ENCODE data around the gene ACCSL.
A peak's percentile ranks its signal among the peaks of the same experiment; 100 is the strongest.

Gene ACCSL

DNA sequence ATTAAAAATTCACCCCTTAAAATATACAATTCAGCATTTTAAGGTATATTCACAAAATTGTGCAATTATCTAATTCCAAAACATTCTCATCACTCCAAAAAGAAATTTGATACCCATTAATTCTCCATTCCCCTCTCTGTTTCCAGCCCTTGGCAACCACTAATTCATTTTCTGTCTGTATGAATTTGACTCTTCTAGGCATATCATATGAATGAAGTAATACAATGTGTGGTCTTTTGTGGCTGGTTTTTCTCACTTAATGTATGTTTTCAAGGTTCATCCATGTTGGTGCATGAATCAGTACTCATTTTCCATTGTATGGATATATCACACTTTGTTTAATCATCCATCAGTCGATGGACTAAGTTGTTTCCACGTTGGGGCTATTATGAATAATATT is 29.0 kb upstream of the ACCSL start:
- no peak for DNase-seq

DNA sequence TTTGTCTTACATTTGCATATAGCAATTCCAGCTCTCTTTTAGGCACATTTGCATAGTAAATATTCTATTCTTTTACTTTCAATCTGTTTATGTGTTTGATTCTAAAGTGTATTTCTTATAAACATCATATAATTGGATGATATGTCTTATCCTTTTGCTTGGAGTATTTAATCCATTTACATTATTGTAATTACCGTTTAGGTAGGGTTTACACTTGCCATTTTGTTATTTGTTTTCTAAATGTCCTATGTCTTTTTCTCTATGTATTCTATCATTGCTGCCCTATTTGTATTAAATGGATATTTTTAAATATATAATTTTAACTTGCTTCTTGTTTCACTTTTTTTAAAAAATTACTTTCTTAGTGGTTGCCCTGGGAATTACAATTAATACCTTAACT is 22.8 kb upstream of the ACCSL start:
- no peak for DNase-seq

DNA sequence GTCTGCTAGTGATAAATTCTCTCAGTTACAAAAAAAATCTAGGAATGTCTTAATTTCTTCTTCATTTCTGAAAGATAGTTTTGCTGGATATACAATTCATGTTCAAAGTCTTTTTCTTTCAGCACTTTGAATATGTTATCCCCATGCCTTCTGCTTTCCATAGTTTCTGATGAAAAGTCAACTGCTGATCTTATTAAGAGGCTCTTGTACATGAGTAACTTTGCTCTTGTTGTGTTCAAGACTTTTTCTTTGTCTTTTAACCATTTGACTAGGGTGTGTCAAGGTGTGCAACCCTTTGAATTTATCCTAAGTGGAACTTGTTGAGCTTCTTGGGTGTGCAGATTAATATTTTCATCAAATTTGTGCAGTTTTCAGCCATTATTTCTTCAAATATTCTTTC is 22.1 kb upstream of the ACCSL start:
- DNase-seq: no peak

DNA sequence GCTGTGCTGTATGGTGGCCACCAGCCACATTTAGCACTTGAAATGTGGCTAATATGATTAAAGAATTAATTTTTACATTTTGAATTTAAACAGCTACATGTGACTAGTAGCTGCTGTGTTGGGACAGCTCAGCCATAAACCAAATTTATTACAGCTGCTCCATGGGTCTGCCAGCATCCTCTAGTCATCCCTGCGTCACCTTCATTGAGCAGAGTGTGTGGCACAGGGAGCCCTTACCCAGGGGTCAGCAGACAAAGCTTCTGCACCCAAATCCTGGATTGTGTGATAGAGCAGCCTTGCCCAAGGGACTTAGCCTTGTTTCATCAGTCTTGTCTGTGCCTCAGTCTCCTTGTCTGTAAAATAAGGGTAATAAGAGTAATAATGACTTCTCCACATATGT is 19.4 kb upstream of the ACCSL start:
- no peak for DNase-seq

DNA sequence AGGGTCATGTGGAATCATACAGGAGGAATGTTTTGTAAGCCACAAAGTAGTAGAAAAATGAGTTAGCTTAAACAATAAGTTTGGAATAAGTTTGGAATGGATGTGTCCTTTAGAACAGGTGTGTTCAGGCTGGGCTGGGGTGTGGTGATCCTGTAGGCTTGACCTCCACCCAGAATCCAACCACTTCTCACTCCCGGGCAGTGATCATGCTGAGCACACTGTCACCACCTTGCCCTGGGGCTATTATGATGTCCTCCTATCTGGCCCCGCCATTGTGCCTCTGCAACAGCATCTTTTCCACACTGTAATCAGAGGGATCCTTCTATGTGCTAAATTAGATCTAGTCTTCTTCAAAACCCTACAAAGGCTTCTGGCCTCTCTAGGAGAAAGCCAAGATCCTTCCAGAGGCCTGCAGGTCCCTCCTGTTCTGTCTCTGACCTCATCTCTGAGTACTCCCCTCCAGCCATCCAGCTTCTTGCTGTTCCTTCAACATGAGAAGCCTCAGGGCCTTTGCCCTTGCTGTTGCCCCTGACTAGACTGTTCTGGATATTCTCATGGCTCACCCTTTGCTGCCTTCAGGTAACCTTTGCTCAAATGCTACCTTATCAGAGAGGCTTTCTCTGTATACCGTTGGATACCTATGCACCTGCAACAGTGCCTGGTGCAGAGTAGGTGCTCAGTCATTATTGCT is 18.8 kb upstream of the ACCSL start:
- no peak for DNase-seq

DNA sequence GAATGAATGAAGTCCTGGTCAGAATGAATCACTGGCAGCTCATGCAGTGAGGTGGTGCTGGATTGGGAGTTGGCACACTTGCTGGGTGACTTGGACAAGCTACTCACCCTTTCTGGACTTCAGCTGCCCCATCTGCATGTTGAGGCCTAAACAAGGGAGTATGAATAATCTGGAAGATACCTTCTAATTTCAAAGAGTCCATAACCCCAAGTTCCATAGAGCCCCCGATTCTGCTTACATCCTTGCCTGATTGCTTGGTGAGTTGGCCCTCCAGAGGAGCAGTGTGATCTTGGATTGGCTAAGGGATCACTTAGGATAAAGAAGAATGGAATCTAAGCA is 18.3 kb upstream of the ACCSL start:
- no peak for DNase-seq

DNA sequence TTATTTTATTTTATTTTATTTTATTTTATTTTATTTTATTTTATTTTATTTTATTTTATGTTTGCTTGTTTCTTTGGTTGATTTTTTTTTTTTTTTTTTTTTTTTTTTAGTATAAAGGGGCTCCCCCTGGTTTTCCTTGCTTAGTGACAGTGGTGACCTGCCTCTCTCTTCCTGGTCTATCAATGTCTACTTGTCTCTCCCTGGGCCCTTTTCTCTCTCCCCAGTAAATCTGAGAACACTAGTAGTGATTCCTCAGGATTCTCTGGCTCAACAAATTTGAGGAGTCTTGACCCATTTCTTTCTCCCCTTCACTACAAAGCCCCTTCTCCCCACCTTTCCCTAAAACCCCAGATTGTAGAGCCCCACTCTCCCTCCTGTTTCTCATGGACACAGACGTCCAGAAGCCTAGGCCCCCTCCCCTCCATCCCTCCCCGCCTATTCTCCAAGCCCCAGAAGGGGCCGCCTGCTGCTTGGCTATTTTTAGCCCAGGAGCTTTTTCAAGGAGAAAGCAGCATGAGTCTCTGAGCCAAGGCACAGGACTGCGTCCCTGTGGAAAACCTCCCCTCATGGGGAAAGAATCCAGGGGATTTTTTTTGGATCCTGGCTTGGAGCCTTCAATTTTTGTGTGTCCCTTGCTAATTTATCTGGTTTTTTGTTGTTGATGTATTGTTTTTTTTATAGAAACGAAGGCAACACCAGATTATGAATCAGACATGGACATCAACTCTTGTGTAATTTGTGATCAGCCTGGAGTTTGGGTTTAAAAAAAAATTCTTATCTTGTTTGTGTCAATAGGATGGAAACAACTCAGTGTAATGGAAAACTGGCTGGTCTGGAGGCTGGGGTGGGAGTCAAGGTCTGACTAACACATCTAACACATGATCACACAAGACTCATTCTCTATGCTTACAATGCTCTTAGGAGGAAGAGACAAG is 17.5 kb upstream of the ACCSL start:
- DNase-seq: no peak

DNA sequence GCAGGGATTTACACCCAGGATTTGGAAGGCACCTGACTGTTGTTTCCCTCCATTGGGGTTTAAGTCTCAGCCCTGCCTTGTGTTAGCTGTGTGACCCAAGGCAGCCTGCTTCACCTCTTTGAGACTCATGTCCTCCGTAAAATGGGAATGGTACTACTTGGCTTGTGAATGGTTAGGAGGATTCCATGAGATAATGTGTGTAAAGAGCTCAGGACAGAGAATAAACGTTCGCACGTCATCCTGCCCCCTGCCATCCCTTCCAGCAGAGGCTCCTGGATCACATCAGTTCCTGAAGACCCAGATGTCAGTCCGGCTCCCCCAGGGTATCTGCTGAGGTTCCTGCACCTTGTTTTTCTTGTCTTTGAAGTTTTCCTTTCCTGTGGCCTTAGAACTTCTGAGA is 16.8 kb upstream of the ACCSL start:
- no peak for DNase-seq

DNA sequence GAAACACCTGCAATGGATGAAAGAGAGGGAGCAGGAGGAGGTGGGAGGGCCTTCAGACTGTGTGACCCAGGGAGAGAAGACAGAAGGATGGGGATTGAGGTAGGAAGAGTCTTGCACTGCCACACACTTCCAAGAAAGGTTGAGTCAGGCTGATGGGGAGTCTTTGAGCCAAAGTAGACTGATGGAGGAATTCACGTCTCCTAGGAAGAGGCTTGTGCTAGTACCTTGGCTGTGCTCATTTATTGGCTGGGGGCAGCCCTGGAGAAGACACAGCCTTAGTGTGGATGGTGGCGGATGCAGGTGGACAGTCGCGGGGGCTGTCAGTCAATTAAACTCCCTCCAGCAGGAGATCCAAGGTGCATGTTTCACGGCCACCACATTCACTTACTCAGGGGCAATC is 16.2 kb upstream of the ACCSL start:
- no peak for DNase-seq

DNA sequence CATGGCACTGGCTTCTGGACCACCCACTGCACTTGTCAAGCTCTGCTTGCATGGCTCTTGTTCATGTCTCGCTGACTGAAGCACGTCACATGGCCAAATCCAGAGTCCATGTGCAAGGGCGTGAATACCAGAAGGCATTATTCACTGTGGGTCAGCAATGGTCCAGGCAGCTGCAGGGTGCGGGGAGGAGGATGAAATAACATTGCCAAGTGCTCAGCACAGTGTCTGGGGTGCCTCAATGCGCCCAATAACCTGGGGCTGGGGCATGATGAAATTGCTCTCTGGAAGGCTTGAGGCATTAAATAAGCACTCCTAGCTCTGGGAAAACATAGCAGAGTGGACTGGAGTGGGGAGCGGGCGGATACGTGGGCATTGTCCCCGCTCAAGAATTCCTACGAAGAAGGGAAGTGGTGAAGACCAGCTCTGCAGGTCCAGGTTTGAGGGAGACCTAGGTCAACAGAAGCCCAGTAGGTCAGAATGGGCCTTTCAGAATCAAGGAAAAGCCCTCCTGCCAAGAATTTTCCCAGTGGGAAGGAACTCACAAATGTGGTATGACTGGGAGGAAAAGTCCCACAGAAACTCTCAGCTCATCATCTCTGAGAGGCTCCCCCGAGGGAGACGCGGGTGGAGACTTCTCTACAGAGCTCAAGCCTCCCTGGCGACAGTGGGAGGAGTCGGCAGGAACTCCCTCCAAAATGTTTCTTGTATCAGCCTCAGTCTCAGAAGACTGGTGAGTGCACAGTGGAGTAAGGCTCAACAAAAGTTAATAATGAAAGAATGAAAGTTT is 15.3 kb upstream of the ACCSL start:
- no peak for DNase-seq

DNA sequence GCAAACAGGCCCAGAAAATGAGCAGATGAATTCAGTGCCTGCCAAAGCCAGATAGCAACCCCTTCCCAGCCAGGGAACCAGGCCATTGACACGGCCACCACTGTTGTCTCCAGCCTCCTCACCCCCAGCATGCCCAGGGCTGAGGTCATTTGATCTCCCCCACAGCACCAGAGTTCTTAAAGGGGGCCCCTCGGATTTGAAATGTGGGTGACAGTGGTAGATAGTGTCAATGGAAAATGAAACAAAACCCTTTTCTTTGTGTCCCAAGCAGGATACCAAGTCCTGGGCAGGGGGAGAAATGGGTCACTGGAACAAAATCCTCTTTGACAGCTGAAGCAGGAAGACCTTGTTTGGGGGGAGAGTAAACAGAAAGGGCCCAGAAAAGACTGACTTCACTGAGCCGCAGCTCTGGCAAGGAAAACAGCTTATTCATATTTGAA is 14.3 kb upstream of the ACCSL start:
- DNase-seq: no peak

DNA sequence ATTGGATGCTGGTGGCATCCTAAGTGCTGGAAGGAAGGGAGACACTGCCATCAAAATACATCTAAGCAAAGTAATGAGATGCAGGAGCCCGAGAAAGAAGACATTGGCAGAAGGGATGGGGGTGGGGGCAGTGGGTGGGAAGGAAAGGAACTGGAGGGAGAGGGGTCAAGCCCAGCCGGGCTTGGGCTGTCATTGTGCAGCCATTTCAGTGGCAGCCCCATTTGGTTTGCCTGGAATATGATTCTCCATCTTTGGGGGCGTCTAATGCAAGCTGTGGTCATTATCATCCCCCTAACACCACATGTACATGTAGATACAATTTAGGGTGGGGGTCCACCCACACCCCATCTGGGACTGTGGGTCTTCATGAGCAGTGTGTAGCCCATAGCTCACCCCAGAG is 13.9 kb upstream of the ACCSL start:
- no peak for DNase-seq

DNA sequence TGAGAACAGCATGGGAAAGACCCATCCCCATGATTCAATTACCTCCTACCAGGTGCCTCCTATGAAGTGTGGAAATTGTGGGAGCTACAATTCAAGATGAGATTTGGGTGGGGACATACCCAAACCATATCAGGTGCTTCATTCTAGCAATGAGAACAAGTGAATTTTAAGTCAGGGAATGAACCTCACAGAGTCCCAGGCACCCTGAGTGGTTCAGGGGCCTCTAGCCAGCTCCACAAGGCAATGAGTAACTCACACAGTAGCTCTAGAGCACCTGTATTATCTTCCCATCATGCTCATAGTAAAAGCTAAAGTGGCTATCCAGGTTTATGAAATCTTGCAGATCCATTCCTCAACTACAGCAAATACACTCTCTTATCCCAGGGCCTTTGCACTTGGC is 13.1 kb upstream of the ACCSL start:
- no peak for DNase-seq

DNA sequence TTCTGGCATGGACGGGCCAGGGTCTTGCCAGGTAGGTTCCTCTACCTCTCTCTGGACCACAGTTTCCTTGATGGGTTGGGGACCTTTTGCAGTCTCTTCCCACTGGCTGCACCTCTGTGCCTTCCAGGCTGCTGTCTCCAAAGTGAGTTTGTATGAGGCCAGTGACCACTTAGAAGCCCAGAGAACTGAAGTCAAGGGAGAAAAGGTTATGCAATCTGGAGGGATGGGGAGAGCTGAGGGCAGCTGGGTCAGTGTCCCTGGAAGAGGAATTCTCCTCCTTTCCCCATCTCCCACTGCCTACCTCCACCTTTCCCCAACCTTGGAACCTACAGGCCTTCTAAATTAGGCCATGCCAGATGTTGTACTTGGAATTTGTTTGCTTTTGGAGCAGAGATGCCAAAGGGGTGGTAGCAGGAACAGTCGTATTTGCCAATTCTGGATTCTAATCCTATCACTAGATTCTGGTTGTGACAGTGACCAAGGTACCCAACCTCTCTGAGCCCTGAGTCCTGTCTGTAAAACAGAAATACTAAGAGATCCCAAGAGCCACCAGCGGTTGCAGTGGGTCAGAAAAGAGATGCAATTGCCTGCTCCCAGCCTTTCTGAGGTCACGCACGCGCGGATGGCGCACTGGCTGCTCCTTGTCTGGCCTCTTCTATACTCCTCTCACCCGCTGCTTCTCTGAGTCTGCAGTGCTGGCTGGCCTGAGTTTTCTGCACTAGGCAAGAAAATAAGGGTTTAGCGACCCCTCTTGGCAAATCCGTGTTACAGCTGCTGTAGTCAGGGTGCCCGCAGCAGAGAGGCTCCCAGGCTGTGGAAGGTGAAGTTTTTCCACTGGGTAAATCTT is 10.7 kb upstream of the ACCSL start:
- DNase-seq: peak in 1 of 5 donors; percentile 35

DNA sequence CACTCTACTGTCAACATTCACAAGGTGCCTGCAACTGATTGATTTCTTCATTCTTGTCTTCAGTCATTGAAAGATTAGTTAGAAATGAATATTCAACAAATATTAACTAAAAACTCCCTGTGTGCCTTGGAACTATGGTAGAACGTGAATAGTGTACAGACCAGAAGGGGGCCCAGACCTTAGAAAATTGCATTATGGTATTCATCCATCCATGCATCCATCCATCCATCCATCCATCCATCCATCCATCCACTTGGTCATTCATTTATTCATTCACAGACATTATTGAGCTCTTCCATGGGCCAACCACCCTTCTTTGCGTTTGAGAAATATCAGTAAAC is 10.2 kb upstream of the ACCSL start:
- DNase-seq: no peak

DNA sequence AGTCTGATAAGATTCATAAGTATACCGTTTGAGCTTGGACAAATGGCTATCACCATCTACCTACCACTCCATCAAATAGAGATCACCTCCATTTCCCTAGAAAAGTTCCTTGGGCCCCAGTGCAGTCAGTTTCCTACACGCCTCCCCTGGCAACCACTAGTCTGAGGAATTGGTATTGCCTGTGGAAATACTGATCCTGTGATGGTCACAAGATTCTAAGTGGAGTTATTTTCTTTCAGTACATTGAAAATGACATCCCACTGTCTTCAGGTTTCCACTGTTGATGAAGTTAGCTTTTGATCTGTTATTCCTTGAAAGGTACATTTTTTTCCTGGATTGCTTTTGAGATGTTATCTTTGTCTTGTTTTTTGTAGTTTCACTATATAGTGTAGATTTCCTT is 4.6 kb upstream of the ACCSL start:
- no peak for DNase-seq

DNA sequence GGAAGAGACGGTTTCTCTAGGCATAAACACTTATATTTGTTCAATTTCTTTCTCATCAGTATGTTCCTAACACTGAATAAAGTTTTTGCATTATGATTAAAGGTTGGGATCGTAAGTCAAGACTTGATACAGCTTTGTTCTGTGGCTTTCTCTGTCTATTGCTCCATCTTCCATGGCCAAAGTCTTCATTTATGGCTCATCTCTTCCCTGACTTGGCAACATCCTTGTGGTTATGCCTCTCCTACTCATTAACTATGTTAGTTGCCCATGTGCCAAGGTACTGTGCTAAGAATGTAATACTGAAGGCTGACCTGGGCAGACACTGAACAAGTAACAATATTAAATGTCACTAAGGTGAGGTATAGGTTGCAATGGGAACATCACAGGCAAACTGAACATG is 1.6 kb upstream of the ACCSL start:
- no peak for DNase-seq

DNA sequence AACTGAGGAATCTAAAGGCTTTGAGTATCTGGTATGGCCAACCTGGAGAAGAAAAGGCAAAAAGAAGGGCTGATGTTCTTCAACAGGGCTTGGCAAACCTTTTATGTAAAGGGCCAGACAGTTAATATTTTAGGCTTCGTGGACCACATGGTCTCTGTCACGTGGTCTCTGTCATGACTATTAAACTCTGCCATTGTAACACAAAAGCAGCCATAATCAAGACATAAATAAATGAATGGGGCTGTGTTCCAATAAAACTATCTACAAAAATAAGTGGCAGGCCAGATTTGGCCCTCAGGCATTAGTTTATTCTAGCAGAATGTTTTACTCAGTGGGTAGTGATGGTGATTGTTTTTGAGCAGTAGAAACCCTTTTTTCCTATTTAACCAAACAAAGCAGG is 483 bp upstream of the ACCSL start:
- no peak for DNase-seq

DNA sequence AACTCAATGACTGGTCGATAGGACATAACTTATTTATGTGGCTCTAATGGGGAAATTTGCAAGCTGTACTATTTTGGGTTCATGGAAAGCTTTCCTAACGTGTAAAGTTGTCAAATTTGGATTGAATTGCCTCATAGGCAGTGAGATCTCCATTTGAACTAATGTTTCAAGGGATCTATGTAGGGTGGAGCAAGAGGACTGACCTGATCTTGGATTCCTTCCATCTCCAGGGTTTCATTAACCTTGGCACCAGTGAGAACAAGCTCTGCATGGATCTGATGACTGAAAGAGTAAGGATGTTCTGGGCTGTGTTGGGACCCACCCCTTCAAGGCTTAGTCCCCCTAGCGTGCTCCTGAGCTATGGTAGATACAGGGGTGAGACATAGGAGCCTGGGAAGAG is 2.1 kb downstream of the ACCSL start:
- no peak for DNase-seq

DNA sequence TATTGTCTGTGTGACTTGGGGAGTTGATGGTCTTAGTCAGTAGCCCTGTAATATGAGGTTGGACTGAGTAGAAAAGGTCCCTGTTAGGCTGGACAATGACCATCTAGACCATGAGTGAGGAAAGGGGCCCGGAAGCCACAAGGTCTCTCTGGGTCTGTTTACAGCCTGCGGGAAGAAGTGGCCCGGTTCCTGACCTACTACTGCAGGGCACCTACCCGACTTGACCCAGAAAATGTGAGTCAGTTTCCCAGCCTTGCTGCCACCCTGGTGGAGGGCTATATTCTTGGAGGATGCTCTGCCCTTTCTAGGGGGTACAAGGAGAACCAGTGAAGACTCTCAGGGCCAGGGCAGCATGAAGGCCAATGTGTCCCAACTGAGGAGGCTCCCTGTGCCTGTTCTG is 3.4 kb downstream of the ACCSL start:
- no peak for DNase-seq

DNA sequence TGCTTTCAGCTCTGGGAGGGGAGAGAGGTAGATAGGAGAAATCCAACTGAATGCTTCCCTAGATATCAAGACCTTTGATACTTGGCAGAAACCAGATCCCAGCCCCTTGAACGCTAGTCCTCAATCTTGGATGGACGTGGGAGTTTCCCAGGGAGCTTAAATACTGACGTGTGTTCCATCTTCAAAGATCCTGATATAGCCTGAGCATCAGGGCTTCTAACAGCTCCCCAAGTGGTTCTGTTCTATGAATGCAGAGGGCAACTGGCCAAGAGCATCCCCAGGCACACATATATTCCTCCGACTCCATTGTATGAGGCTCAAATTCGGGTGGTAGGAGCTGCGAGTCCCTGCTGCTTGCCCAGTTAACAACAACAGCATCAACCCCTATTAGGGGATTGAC is 9.6 kb downstream of the ACCSL start:
- no peak for DNase-seq

DNA sequence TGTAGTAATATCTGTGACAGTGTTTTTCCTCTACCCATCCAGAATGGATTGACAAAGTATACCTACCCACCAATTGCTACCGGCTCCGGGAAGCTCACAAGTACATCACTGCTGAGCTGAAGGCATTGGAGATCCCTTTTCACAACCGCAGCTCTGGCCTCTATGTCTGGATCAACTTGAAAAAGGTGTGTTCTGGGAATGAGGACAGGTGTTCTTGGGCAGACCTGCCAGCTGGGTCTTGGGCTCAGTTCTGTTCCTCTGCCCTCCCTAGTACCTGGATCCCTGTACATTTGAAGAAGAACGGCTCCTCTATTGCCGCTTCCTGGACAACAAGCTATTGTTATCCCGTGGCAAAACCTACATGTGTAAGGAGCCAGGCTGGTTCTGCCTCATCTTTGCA is 10.5 kb downstream of the ACCSL start:
- no peak for DNase-seq

DNA sequence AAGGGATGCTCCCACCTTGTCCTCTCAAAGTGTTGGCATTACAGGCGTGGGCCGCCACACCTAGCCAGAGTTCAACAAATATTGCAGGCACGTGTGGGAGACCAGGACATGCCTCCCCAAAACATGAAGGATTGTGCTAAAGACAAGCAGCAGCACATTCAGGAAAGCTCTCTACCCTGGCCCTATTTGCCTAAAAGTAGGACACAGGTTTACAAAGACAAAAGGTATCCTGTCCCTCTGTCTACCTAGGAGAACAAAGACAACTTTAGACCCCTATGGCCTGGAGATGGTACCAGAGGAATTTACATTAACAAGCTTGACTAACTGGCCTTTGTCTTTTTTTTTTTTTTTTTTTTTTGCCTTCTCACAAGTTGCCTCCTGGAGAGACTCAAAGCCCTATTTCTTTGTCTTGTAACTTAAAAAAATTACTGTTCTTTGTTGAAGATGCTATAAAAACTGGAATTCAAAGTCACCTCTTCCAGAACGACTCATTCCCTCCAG is 17.4 kb downstream of the ACCSL start:
- DNase-seq: no peak
